Measurements from ENCODE around the gene TRIM34. TPM values are rescaled to one million over a fixed set of nuclear protein-coding genes. Genes with fewer than 3 reads are reported as not detected.

The TRIM34 gene
- total and polyA plus RNA-seq, 2 of the 8 experiments (the other 6 are each of a cell fraction or from before 2014, with no cell fraction given), result 0.76 to 5.8 TPM

DNA sequence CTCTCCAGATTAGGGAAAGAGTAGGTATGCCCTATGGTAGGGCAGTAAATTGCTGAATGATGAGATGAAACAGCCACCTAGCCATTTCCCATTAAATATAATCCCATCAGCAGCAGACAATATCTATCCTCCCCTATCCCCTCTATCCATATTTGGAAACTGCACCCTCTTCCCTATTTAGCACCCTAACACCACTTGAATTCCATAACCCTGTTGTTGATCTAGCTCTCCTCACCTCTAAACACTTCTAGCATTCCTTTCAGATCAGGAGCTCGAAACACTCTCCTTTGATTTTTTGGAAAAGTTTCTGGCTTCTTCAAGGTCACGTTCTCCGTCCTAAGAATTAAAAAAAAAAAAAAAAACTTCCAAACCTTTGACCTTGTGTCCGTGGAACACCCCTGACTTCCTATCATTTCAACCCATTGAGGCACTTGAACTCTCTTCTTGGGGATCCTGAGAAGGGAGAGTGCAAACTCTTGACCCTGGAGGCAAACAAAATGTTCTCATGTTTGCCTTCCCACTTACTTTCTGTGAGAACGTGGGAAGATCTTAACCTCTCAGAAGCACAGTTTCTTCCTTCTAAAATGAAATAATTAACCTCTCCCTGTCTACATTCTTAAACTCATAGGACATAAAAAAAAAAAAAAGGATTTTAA is 41.1 kb downstream of the TRIM34 start:
- H3K79me1 ChIP-seq (ENCODE audit: low read depth, low read length), result no peaks in the 10 kb centered on the region
- H2BK120ac ChIP-seq (replicated peaks; ENCODE audit: low read depth, low read length), result no peak overlapping the region
- TF ChIP-seq NANOG (IDR thresholded peaks at IDR 0.05; ENCODE audit: insufficient read depth, low read depth, low read length, poor library complexity, severe bottlenecking), result no peak
- no peak overlapping the region for H3K4ac ChIP-seq (replicated peaks; ENCODE audit: insufficient read length, low read depth, low read length)
- H2AK5ac ChIP-seq (ENCODE audit: low read depth, low read length), result no peak overlapping the region
- 96% methylated on average over 5 of the region's 5 CpGs; no CpG with 5 or more reads in 1 of the 2 experiments for WGBS, 2 experiments (ENCODE audit: extremely low coverage in 1 of 2, insufficient coverage in 1 of 2, insufficient read length in 1 of 2, insufficient replicate concordance in 2 of 2, low coverage in 1 of 2, low lambda C conversion rate in 2 of 2, missing lambda C conversion rate in 1 of 2)
- FAIRE-seq (no peak), DNase-seq (ENCODE audit: low read depth in 1 of 2, low spot score in 2 of 2) (no peak)
- no peak overlapping the region for H4K8ac ChIP-seq (ENCODE audit: extremely low read depth, insufficient read depth, low read length)
- H4K20me1 ChIP-seq (replicated peaks in 1 of 2; ENCODE audit: control insufficient read depth in 1 of 2, insufficient read depth in 2 of 2, low read length in 2 of 2), result no peaks in the 10 kb centered on the region
- ChIA-PET CTCF (ENCODE audit: partially characterized antibody) (no interaction called here), POLR2A (ENCODE audit: partially characterized antibody) (no interaction called here)
- no peak overlapping the region for H3K9ac ChIP-seq (replicated peaks in 1 of 4; ENCODE audit: extremely low read depth in 1 of 4, low read depth in 3 of 4, low read length in 3 of 4)
- no peaks in the 10 kb centered on the region for H3K23me2 ChIP-seq (ENCODE audit: low read depth, low read length)
- H3K79me2 ChIP-seq (ENCODE audit: control insufficient read depth in 1 of 2, insufficient read depth in 2 of 2, low read length in 2 of 2), result no peaks in the 10 kb centered on the region
- no peak overlapping the region for H3K27ac ChIP-seq (ENCODE audit: low read depth, low read length)
- H2BK15ac ChIP-seq (ENCODE audit: low read length), result no peak overlapping the region
- H4K5ac ChIP-seq (ENCODE audit: insufficient read length, low read depth, low read length), result no peak overlapping the region
- no peak overlapping the region for H2BK20ac ChIP-seq (ENCODE audit: low read length)
- no peak overlapping the region for H3K14ac ChIP-seq (ENCODE audit: insufficient read length)
- no peaks in the 10 kb centered on the region for H3K27me3 ChIP-seq (replicated peaks in 1 of 4; ENCODE audit: control insufficient read depth in 3 of 4, extremely low read depth in 1 of 4, insufficient read depth in 3 of 4, low read length in 3 of 4)
- no peak overlapping the region for H3K4me3 ChIP-seq (ENCODE audit: extremely low read depth in 1 of 4, insufficient read depth in 2 of 4, low read depth in 3 of 4, low read length in 4 of 4)
- no peak overlapping the region for H3K4me2 ChIP-seq (ENCODE audit: insufficient read depth in 1 of 2, low read depth in 2 of 2, low read length in 2 of 2)
- H2BK12ac ChIP-seq (ENCODE audit: low read depth, low read length), result no peak overlapping the region
- no peak overlapping the region for H4K91ac ChIP-seq (replicated peaks; ENCODE audit: insufficient read length, low read length)
- no peak overlapping the region for H2BK5ac ChIP-seq (ENCODE audit: low read depth, low read length)
- H3K23ac ChIP-seq (ENCODE audit: insufficient read length), result no peak overlapping the region
- no peak overlapping the region for H3K18ac ChIP-seq (ENCODE audit: extremely low read depth, low read length)
- H3K56ac ChIP-seq (replicated peaks; ENCODE audit: insufficient read length, low read depth, low read length), result no peak overlapping the region
- H2AFZ ChIP-seq (ENCODE audit: low read length), result no peak overlapping the region
- peaks cover 0 to 23% (median 8%) of the 10 kb centered on the region in 4 experiments; a peak in 4 of 8 replicates for H3K36me3 ChIP-seq (ENCODE audit: control insufficient read depth in 2 of 4, insufficient read depth in 4 of 4, low read length in 3 of 4)
- H3K9me3 ChIP-seq (ENCODE audit: insufficient read depth in 2 of 2, low read depth in 1 of 2, low read length in 1 of 2), result no peaks in the 10 kb centered on the region
- H3K4me1 ChIP-seq (replicated peaks in 1 of 4; ENCODE audit: control insufficient read depth in 3 of 4, insufficient read depth in 4 of 4, low read length in 3 of 4), result no peaks in the 10 kb centered on the region
